IgD-negative memory B cell (primary cell): Measurements from ENCODE around the gene LPAR3. TPM values are rescaled to one million over a fixed set of nuclear protein-coding genes. Genes with fewer than 3 reads are reported as not detected.

Source experiments
- H3K27ac Mint-ChIP-seq, 3 donors: one replicate each; pipeline ENCODE4 v1.8.0; 2020 to 2022; ENCODE audit warnings: mild to moderate bottlenecking in 3 of 3, mixed read lengths in 3 of 3, moderate library complexity in 1 of 3
- H3K27me3 Mint-ChIP-seq: one replicate; pipeline ENCODE4 v1.8.0; 2021; ENCODE audit warnings: mixed read lengths
- H3K36me3 Mint-ChIP-seq: one replicate; pipeline ENCODE4 v1.8.0; 2020; ENCODE audit warnings: mild to moderate bottlenecking, mixed read lengths
- H3K4me1 Mint-ChIP-seq, 3 donors: one replicate each; pipeline ENCODE4 v1.8.0; 2020 to 2022; ENCODE audit warnings: mixed read lengths in 3 of 3, mild to moderate bottlenecking in 1 of 3
- H3K4me3 Mint-ChIP-seq, 4 donors: one replicate each; pipeline ENCODE4 v1.8.0; 2020 to 2022; ENCODE audit warnings: mild to moderate bottlenecking in 4 of 4, mixed read lengths in 4 of 4, moderate library complexity in 3 of 4
- H3K9me3 Mint-ChIP-seq, 3 donors: one replicate each; pipeline ENCODE4 v1.8.0; 2020 to 2021; ENCODE audit warnings: mixed read lengths in 3 of 3, mild to moderate bottlenecking in 1 of 3
- polyA plus RNA-seq: library from polyadenylated mRNA; unstranded; fragments of 300-500 nt; fragmentation: Illumina TruSeq; gene quantifications from one replicate; pipeline ENCODE4 v1.2.3, GENCODE V29; 2021

Gene LPAR3
- polyA plus RNA-seq, 1 donor from 2014 or later, result not detected

- Mint-ChIP-seq H3K27ac (no peak overlapping the region), H3K4me1 (no peaks in the 10 kb centered on the region), H3K4me3 (no peak overlapping the region), H3K9me3 (no peaks in the 10 kb centered on the region), H3K27me3 (peaks cover 7% of the 10 kb centered on the region), H3K36me3 (peaks cover 5% of the 10 kb centered on the region)
Observed at GRCh38 chr1:84835169-84835568, 57.8 kb downstream of the LPAR3 start.

GRCh38 chr1:84834419-84835064 is 58.5 kb downstream of the LPAR3 start:
- H3K27ac Mint-ChIP-seq, result no peak overlapping the region
- no peaks in the 10 kb centered on the region for H3K4me1 Mint-ChIP-seq
- peaks cover 5% of the 10 kb centered on the region for H3K36me3 Mint-ChIP-seq
- no peaks in the 10 kb centered on the region for H3K9me3 Mint-ChIP-seq
- no peak overlapping the region for H3K4me3 Mint-ChIP-seq
- peaks cover 10% of the 10 kb centered on the region for H3K27me3 Mint-ChIP-seq

- Mint-ChIP-seq H3K27ac (no peak overlapping the region), H3K9me3 (peaks cover 0 to 2% (median 0%) of the 10 kb centered on the region in 3 donors), H3K4me1 (no peaks in the 10 kb centered on the region), H3K4me3 (no peak overlapping the region), H3K36me3 (peaks cover under 1% of the 10 kb centered on the region), H3K27me3 (peaks cover 6% of the 10 kb centered on the region)
Observed at GRCh38 chr1:84833194-84833593, 59.8 kb downstream of the LPAR3 start.

- Mint-ChIP-seq H3K4me1 (no peaks in the 10 kb centered on the region), H3K4me3 (no peak overlapping the region), H3K27me3 (peaks cover 6% of the 10 kb centered on the region), H3K27ac (no peak overlapping the region), H3K9me3 (peaks cover 0 to 2% (median 0%) of the 10 kb centered on the region in 3 donors), H3K36me3 (no peaks in the 10 kb centered on the region)
Observed at GRCh38 chr1:84830136-84830535, 62.9 kb downstream of the LPAR3 start.

- H3K4me1 Mint-ChIP-seq, result no peaks in the 10 kb centered on the region
- H3K27me3 Mint-ChIP-seq, result peaks cover 6% of the 10 kb centered on the region
- no peaks in the 10 kb centered on the region for H3K36me3 Mint-ChIP-seq
- H3K27ac Mint-ChIP-seq, result no peak overlapping the region
- peaks cover 0 to 2% (median 0%) of the 10 kb centered on the region in 3 donors for H3K9me3 Mint-ChIP-seq
- no peak overlapping the region for H3K4me3 Mint-ChIP-seq
Observed at GRCh38 chr1:84827976-84828375, 65.0 kb downstream of the LPAR3 start.

GRCh38 chr1:84827555-84827954 is 65.5 kb downstream of the LPAR3 start:
- Mint-ChIP-seq H3K27me3 (peaks cover 6% of the 10 kb centered on the region), H3K4me1 (no peaks in the 10 kb centered on the region), H3K36me3 (no peaks in the 10 kb centered on the region), H3K27ac (no peak overlapping the region), H3K4me3 (no peak overlapping the region), H3K9me3 (peaks cover 0 to 2% (median 0%) of the 10 kb centered on the region in 3 donors)

GRCh38 chr1:84825161-84825560 is 67.8 kb downstream of the LPAR3 start:
- no peaks in the 10 kb centered on the region for H3K36me3 Mint-ChIP-seq

GRCh38 chr1:84823991-84824390 is 69.0 kb downstream of the LPAR3 start:
- H3K27ac Mint-ChIP-seq, result no peak overlapping the region
- H3K9me3 Mint-ChIP-seq, result peaks cover 0 to 2% (median 0%) of the 10 kb centered on the region in 3 donors
- H3K4me3 Mint-ChIP-seq, result no peak overlapping the region
- peaks cover 0 to 2% (median 0%) of the 10 kb centered on the region in 3 donors for H3K4me1 Mint-ChIP-seq
- H3K36me3 Mint-ChIP-seq, result no peaks in the 10 kb centered on the region
- H3K27me3 Mint-ChIP-seq, result no peaks in the 10 kb centered on the region

More at GRCh38 chr1:84825161-84825560, 67.8 kb downstream of the LPAR3 start:
- no peaks in the 10 kb centered on the region for H3K4me1 Mint-ChIP-seq
- peaks cover 2% of the 10 kb centered on the region for H3K27me3 Mint-ChIP-seq
- H3K4me3 Mint-ChIP-seq, result no peak overlapping the region
- H3K9me3 Mint-ChIP-seq, result peaks cover 0 to 2% (median 0%) of the 10 kb centered on the region in 3 donors
- H3K27ac Mint-ChIP-seq, result no peak overlapping the region

GRCh38 chr1:84823511-84823910 is 69.5 kb downstream of the LPAR3 start:
- no peak overlapping the region for H3K27ac Mint-ChIP-seq
- no peaks in the 10 kb centered on the region for H3K36me3 Mint-ChIP-seq
- H3K9me3 Mint-ChIP-seq, result peaks cover 0 to under 1% (median 0%) of the 10 kb centered on the region in 3 donors
- no peaks in the 10 kb centered on the region for H3K27me3 Mint-ChIP-seq
- H3K4me3 Mint-ChIP-seq, result no peak overlapping the region
- H3K4me1 Mint-ChIP-seq, result peaks cover 0 to 2% (median 0%) of the 10 kb centered on the region in 3 donors

- H3K36me3 Mint-ChIP-seq, result peaks cover 1% of the 10 kb centered on the region
- H3K27ac Mint-ChIP-seq, result no peak overlapping the region
- H3K27me3 Mint-ChIP-seq, result peaks cover 14% of the 10 kb centered on the region
- peaks cover 0 to 2% (median 0%) of the 10 kb centered on the region in 3 donors for H3K4me1 Mint-ChIP-seq
- no peak overlapping the region for H3K4me3 Mint-ChIP-seq
- H3K9me3 Mint-ChIP-seq, result no peaks in the 10 kb centered on the region
Observed at GRCh38 chr1:84810343-84810742, 82.7 kb downstream of the LPAR3 start.

GRCh38 chr1:84809023-84809422 is 84.0 kb downstream of the LPAR3 start:
- no peak overlapping the region for H3K4me3 Mint-ChIP-seq
- H3K27ac Mint-ChIP-seq, result no peak overlapping the region
- peaks cover 0 to 2% (median 0%) of the 10 kb centered on the region in 3 donors for H3K4me1 Mint-ChIP-seq
- H3K9me3 Mint-ChIP-seq, result no peaks in the 10 kb centered on the region
- peaks cover 1% of the 10 kb centered on the region for H3K36me3 Mint-ChIP-seq
- peaks cover 14% of the 10 kb centered on the region for H3K27me3 Mint-ChIP-seq

GRCh38 chr1:84803604-84804003 is 89.4 kb downstream of the LPAR3 start:
- H3K36me3 Mint-ChIP-seq, result no peaks in the 10 kb centered on the region
- no peaks in the 10 kb centered on the region for H3K9me3 Mint-ChIP-seq
- H3K4me1 Mint-ChIP-seq, result peaks cover 0 to 9% (median 5%) of the 10 kb centered on the region in 3 donors
- H3K4me3 Mint-ChIP-seq, result no peak overlapping the region
- H3K27me3 Mint-ChIP-seq, result peaks cover 8% of the 10 kb centered on the region
- H3K27ac Mint-ChIP-seq, result no peak overlapping the region

GRCh38 chr1:84802567-84803232 is 90.3 kb downstream of the LPAR3 start:
- Mint-ChIP-seq H3K36me3 (no peaks in the 10 kb centered on the region), H3K4me1 (peaks cover 0 to 9% (median 5%) of the 10 kb centered on the region in 3 donors), H3K27ac (no peak overlapping the region), H3K9me3 (no peaks in the 10 kb centered on the region), H3K27me3 (peaks cover 8% of the 10 kb centered on the region), H3K4me3 (no peak overlapping the region)

GRCh38 chr1:84800090-84801073 is 92.6 kb downstream of the LPAR3 start:
- Mint-ChIP-seq H3K27ac (peak overlapping the region in 1 of 3 donors; percentile 5), H3K27me3 (peaks cover 2% of the 10 kb centered on the region), H3K4me1 (peaks cover 0 to 7% (median 5%) of the 10 kb centered on the region in 3 donors), H3K4me3 (no peak overlapping the region), H3K36me3 (no peaks in the 10 kb centered on the region), H3K9me3 (peaks cover 0 to 2% (median 0%) of the 10 kb centered on the region in 3 donors)

- peaks cover 0 to 7% (median 5%) of the 10 kb centered on the region in 3 donors for H3K4me1 Mint-ChIP-seq
- H3K27ac Mint-ChIP-seq, result no peak overlapping the region
- H3K9me3 Mint-ChIP-seq, result peaks cover 0 to 2% (median 0%) of the 10 kb centered on the region in 3 donors
- peaks cover 2% of the 10 kb centered on the region for H3K27me3 Mint-ChIP-seq
- no peaks in the 10 kb centered on the region for H3K36me3 Mint-ChIP-seq
- H3K4me3 Mint-ChIP-seq, result no peak overlapping the region
Observed at GRCh38 chr1:84797603-84798002, 95.4 kb downstream of the LPAR3 start.
